Measurements from ENCODE around the gene TSHZ2.

- TF ChIP-seq CTCF (IDR thresholded peaks at IDR 0.05; ENCODE audit: low read length) (no peak), EZH2 (IDR thresholded peaks at IDR 0.05; ENCODE audit: borderline replicate concordance, low read length) (no peak)
Observed at GRCh38 chr20:52965380-52965779, 6.8 kb upstream of the TSHZ2 start.

Measured in OCI-LY1 (cell line).